DMS114 treated with DMSO at 0.1 percent for 48 hours (cell line): ENCODE data around the gene FHDC1.

Experiments used
- DNase-seq: peaks from one replicate; lab custom pipeline; 2025; ENCODE audit not compliant: unreplicated experiment; lab: John Stamatoyannopoulos, UW

The FHDC1 gene

GRCh38 chr4:152936446-152937335 is 568 bp downstream of the FHDC1 start:
- no peak for DNase-seq

- no peak for DNase-seq
Measured at GRCh38 chr4:152937336-152938236, 1.5 kb downstream of the FHDC1 start.

- no peak for DNase-seq
Measured at GRCh38 chr4:152938237-152938947, 2.3 kb downstream of the FHDC1 start.

GRCh38 chr4:152939621-152940020 is 3.5 kb downstream of the FHDC1 start:
- no peak for DNase-seq

GRCh38 chr4:152940461-152940860 is 4.3 kb downstream of the FHDC1 start:
- no peak for DNase-seq

- no peak for DNase-seq
Measured at GRCh38 chr4:152941411-152941810, 5.3 kb downstream of the FHDC1 start.

- DNase-seq, result no peak
Measured at GRCh38 chr4:152942346-152942745, 6.2 kb downstream of the FHDC1 start.

- DNase-seq, result no peak
Measured at GRCh38 chr4:152943672-152944071, 7.5 kb downstream of the FHDC1 start.

GRCh38 chr4:152944666-152945320 is 8.7 kb downstream of the FHDC1 start:
- DNase-seq, result no peak

- DNase-seq, result no peak
Measured at GRCh38 chr4:152945639-152946038, 9.5 kb downstream of the FHDC1 start.

GRCh38 chr4:152946446-152946845 is 10.3 kb downstream of the FHDC1 start:
- DNase-seq, result no peak

- no peak for DNase-seq
Measured at GRCh38 chr4:152947311-152947710, 11.2 kb downstream of the FHDC1 start.

- DNase-seq, result no peak
Measured at GRCh38 chr4:152949930-152950329, 13.8 kb downstream of the FHDC1 start.

GRCh38 chr4:152950402-152951274 is 14.5 kb downstream of the FHDC1 start:
- no peak for DNase-seq

GRCh38 chr4:152951348-152951747 is 15.2 kb downstream of the FHDC1 start:
- DNase-seq, result no peak

GRCh38 chr4:152953514-152953913 is 17.4 kb downstream of the FHDC1 start:
- no peak for DNase-seq

- DNase-seq, result no peak
Measured at GRCh38 chr4:152954741-152955140, 18.6 kb downstream of the FHDC1 start.

GRCh38 chr4:152956147-152956546 is 20.0 kb downstream of the FHDC1 start:
- DNase-seq, result no peak

- no peak for DNase-seq
Measured at GRCh38 chr4:152956650-152957436, 20.7 kb downstream of the FHDC1 start.
